K562 (cell line): ENCODE data around the gene KRT222. TPM values are rescaled to one million over a fixed set of nuclear protein-coding genes. Genes with fewer than 3 reads are reported as not detected.
A peak's percentile ranks its signal among the peaks of the same experiment; 100 is the strongest.

Experiments used
- BHLHE40 ChIP-seq: IDR thresholded peaks from 2 replicates; pipeline ENCODE4 v1.6.1; 2011; ENCODE audit warnings: low read length, improper control_type of control experiment
- CC2D1A ChIP-seq: fragments of 450-650 bp; IDR thresholded peaks from 2 replicates; pipeline ENCODE4 v1.6.1; 2017; ENCODE audit warnings: mild to moderate bottlenecking
- CCNT2 ChIP-seq: IDR thresholded peaks from 2 replicates; pipeline ENCODE4 v1.6.1; 2011; ENCODE audit warnings: borderline replicate concordance, low read depth, mild to moderate bottlenecking, moderate library complexity, mixed read lengths, low read length; ENCODE audit not compliant: insufficient read length; ENCODE audit errors: extremely low read depth
- CHAMP1 ChIP-seq: fragments of 450-650 bp; IDR thresholded peaks from 2 replicates; pipeline ENCODE4 v1.6.1; 2016; ENCODE audit warnings: mild to moderate bottlenecking
- GATAD2A ChIP-seq: fragments of 450-650 bp; IDR thresholded peaks from 2 replicates; pipeline ENCODE4 v1.6.1; 2017
- KLF13 ChIP-seq: fragments of 450-650 bp; IDR thresholded peaks from 2 replicates; pipeline ENCODE4 v1.6.1; 2016; ENCODE audit warnings: missing genetic modification characterization, low read depth, mild to moderate bottlenecking, missing compliant biosample characterization, moderate library complexity, borderline replicate concordance
- MAFG ChIP-seq: fragments of 450-650 bp; conservative IDR thresholded peaks from 2 replicates; pipeline ENCODE4 v1.6.1; 2016; ENCODE audit warnings: missing genetic modification characterization, missing compliant biosample characterization
- MED1 ChIP-seq: sonication (generic); formaldehyde crosslinking; IDR thresholded peaks from 2 replicates; pipeline ENCODE4 v1.8.1; 2023; ENCODE audit warnings: missing genetic modification reagents, borderline replicate concordance
- MXD1 ChIP-seq: fragments of 250-450 bp; sonication (Bioruptor Pico); IDR thresholded peaks from 2 replicates; pipeline ENCODE4 v1.8.0; 2021; ENCODE audit warnings: borderline replicate concordance, mild to moderate bottlenecking, moderate library complexity; ENCODE audit not compliant: poor library complexity, severe bottlenecking
- PHB ChIP-seq: fragments of 250-450 bp; sonication (Bioruptor Pico); IDR thresholded peaks from 2 replicates; pipeline ENCODE4 v1.5.0; 2021
- POLR2A ChIP-seq: fragments of 450-650 bp; conservative IDR thresholded peaks from 2 replicates; pipeline ENCODE4 v1.6.1; 2016
- RB1 ChIP-seq: fragments of 450-650 bp; IDR thresholded peaks from 2 replicates; pipeline ENCODE4 v1.6.1; 2017; ENCODE audit warnings: low read depth, mild to moderate bottlenecking
- RBBP5 ChIP-seq: fragments of 200-600 bp; sonication (generic); IDR thresholded peaks from 2 replicates; pipeline ENCODE4 v1.6.1; 2012; ENCODE audit warnings: borderline replicate concordance, mild to moderate bottlenecking, low read length, control low read depth, inconsistent platforms; ENCODE audit not compliant: insufficient read depth, poor library complexity, severe bottlenecking
- SMAD4 ChIP-seq: fragments of 250-450 bp; sonication (Bioruptor Pico); conservative IDR thresholded peaks from 2 replicates; pipeline ENCODE4 v1.8.0; 2021; ENCODE audit warnings: inconsistent platforms, mild to moderate bottlenecking, moderate library complexity
- U2AF1 ChIP-seq: fragments of 200-400 bp; formaldehyde crosslinking; optimal IDR thresholded peaks from 2 replicates; pipeline ENCODE3; 2017; ENCODE audit warnings: mild to moderate bottlenecking, low read depth, low read length, moderate library complexity
- ZNF184 ChIP-seq: sonication (generic); formaldehyde crosslinking; IDR thresholded peaks from 2 replicates; pipeline ENCODE4 v1.5.0; 2020; ENCODE audit warnings: missing genetic modification reagents
- ZNF766 ChIP-seq: fragments of 200-800 bp; sonication (Bioruptor generic); conservative IDR thresholded peaks from 2 replicates; pipeline ENCODE4 v1.6.1; 2016; ENCODE audit warnings: missing genetic modification characterization, missing compliant biosample characterization
- polyA plus RNA-seq, 8 experiments: library from polyadenylated mRNA; depleted of rRNA in 4 of 8; stranded (reverse) in 5 of 8; unstranded in 3 of 8; fragments of >200 nt; fragmentation: Nextera tagmentation in 2 of 8; fragmentation: Illumina TruSeq in 1 of 8; extraction: Ambion mirVana in 2 of 8; extraction: Trizol in 1 of 8; gene quantifications; 2 replicates each; pipeline versions ENCODE4 v1.2.1 to v1.2.3, GENCODE V29; 2011 to 2014; ENCODE audit warnings: inconsistent platforms in 1 of 8, missing spikeins in 1 of 8
- total RNA-seq, 7 experiments: library from RNA; depleted of rRNA in 6 of 7; stranded (reverse); fragments of >200 nt in 6 of 7; fragmentation: Illumina TruSeq in 2 of 7; extraction: Trizol in 2 of 7; gene quantifications; 2 replicates each; pipeline versions ENCODE4 v1.2.1 to v1.2.3, GENCODE V29; 2011 to 2021; ENCODE audit warnings: low replicate concordance in 1 of 7
- TF ChIP-seq, protein P1 (sequence below): fragments of 200-800 bp; sonication (Bioruptor generic); IDR thresholded peaks from 2 replicates; pipeline ENCODE4 v1.6.1; 2017; ENCODE audit warnings: missing genetic modification characterization, missing compliant biosample characterization
- TF ChIP-seq, protein P2 (sequence below): fragments of 450-650 bp; conservative IDR thresholded peaks from 2 replicates; pipeline ENCODE4 v1.6.1; 2016; ENCODE audit warnings: missing genetic modification characterization, low read depth, mild to moderate bottlenecking, missing compliant biosample characterization, moderate library complexity
- TF ChIP-seq, protein P3 (sequence below), 2 experiments: fragments of 200-800 bp in 1 of 2; sonication (Bioruptor generic) in 1 of 2; sonication (generic) in 1 of 2; formaldehyde crosslinking in 1 of 2; IDR thresholded peaks in 1 of 2; conservative IDR thresholded peaks in 1 of 2; 2 replicates each; pipeline versions ENCODE4 v1.5.0 to v1.6.1; 2016 to 2020; ENCODE audit warnings: missing compliant biosample characterization in 1 of 2, missing genetic modification characterization in 1 of 2, missing genetic modification reagents in 1 of 2

KRT222 gene
- total and polyA plus RNA-seq, 9 of the 15 experiments (the other 6 are each of a cell fraction or from before 2014, with no cell fraction given) = 0.03 to 0.11 (median 0.05) TPM; not detected in 5

DNA sequence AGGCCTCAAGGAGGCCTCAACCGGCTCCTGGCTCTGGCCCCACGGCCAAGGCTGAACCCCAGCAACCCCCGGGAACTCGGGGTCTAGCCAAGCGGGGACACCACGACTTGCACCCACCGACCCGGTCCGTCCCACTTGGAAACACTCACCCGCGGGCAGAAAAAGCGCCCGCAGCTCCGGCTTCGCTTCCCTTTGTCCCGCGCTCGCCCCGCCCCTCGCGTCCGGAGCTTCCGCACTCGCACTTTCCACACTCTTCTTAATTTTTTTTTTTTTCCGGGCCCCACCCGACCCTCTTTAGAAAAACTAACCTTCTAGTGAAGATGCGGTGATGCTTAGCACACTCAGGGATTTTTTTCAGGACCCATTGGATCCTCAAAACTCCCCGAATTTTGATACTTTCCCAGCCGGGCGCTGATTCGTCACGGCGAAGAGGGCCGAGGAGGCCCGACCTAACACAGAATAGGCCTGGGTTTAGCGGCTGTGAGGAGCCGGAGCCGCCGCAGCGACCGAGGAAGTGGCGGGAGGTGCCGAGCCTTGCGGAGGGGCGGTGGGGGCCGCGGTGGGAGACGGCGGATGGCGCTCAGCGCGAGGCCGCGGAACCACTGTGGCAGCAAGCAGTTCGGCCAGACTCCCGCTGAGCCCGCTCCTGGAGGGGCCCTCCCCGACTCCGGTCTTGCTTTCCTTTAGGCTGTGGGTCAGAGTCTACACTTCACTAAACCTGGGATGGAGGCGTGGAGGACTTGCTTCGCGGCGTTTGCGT is 17.2 kb downstream of the KRT222 start, which contains the start of gene SMARCE1 (continued):
- TF ChIP-seq MXD1 (CRISPR knock-in tag) (no peak), SMAD4 (CRISPR knock-in tag) (peak; percentile 52), ZNF766 (CRISPR knock-in tag) (peak; percentile 80), BHLHE40 (0 out of 2 replicates have a peak, but pooled peaks have one; percentile 24), RB1 (peak; percentile 39; the same call in 1 of the 2 replicates), ZNF184 (CRISPR knock-in tag) (no peak), GATAD2A (peak; percentile 92), KLF13 (peak; percentile 28; the same call in 1 of the 2 replicates), POLR2A (peak; percentile 86), U2AF1 (peak; percentile 80), MAFG (no peak), CCNT2 (no peak), MED1 (CRISPR knock-in tag) (no peak), CC2D1A (no peak), CHAMP1 (0 out of 2 replicates have a peak, but pooled peaks have one; percentile 40), RBBP5 (peak; percentile 87), PHB (CRISPR knock-in tag) (no peak)
- TF ChIP-seq, protein P1, sequence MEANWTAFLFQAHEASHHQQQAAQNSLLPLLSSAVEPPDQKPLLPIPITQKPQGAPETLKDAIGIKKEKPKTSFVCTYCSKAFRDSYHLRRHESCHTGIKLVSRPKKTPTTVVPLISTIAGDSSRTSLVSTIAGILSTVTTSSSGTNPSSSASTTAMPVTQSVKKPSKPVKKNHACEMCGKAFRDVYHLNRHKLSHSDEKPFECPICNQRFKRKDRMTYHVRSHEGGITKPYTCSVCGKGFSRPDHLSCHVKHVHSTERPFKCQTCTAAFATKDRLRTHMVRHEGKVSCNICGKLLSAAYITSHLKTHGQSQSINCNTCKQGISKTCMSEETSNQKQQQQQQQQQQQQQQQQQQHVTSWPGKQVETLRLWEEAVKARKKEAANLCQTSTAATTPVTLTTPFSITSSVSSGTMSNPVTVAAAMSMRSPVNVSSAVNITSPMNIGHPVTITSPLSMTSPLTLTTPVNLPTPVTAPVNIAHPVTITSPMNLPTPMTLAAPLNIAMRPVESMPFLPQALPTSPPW = peak; percentile 76
- TF ChIP-seq, protein P2, sequence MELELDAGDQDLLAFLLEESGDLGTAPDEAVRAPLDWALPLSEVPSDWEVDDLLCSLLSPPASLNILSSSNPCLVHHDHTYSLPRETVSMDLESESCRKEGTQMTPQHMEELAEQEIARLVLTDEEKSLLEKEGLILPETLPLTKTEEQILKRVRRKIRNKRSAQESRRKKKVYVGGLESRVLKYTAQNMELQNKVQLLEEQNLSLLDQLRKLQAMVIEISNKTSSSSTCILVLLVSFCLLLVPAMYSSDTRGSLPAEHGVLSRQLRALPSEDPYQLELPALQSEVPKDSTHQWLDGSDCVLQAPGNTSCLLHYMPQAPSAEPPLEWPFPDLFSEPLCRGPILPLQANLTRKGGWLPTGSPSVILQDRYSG (tag) = 0 out of 2 replicates have a peak, but pooled peaks have one; percentile 27
- TF ChIP-seq, protein P3, sequence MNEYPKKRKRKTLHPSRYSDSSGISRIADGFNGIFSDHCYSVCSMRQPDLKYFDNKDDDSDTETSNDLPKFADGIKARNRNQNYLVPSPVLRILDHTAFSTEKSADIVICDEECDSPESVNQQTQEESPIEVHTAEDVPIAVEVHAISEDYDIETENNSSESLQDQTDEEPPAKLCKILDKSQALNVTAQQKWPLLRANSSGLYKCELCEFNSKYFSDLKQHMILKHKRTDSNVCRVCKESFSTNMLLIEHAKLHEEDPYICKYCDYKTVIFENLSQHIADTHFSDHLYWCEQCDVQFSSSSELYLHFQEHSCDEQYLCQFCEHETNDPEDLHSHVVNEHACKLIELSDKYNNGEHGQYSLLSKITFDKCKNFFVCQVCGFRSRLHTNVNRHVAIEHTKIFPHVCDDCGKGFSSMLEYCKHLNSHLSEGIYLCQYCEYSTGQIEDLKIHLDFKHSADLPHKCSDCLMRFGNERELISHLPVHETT (CRISPR knock-in tag; conservative IDR thresholded peaks at IDR 0.05 in 1 of 2, IDR thresholded peaks at IDR 0.05 in 1 of 2) = peak in 1 of 2 experiments; percentile 46; a peak in 1 of 4 replicates
